NCI-H1092 (cell line): ENCODE data around the gene DDA1.

Experiments used
- DNase-seq: peaks from one replicate; lab custom pipeline; 2025; lab: John Stamatoyannopoulos, UW

Gene DDA1

DNA sequence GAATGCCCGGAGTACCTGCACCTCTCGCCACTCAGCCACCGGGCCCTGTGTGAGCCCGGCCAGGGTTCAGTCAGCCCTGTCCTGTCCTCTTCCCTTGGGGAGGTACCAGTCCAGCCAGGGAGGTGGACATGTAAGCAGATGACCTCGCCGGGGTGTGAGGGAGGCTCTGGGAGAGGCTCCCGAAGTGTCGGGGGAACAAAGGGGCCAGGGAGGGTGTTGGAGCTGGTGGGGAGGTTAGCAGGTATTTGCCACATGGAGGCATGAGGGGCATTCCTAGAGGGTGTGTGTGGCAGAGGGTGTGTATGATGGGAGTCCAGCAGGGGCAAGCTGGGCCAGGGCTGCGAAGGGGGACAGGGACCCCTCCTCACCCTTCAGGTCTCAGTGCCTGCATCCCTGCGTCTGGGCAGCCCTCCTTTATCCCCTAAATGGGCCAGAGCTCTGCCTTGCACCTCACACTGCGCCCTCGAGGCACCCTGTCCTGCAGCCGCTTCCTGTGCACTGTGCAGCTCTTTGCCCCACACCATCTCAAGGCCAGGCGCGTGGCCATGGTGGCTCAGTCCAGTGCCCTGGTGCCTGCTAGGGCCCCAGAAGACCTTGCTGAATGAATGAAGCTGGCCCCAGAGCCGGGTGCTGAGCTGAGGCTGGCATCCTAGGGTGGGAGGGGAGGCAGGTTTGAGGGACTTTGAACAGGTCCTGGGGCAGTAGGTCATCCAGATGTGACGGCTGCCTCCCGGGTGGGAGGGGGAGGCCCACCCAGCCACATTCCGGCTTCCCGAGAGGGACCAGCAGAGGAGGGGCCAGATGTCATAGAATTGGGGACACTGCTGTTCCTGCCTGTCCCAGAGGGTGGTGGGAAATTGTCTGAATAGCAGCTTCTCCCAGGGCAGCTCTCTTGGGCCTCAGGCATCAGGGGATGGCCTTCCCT, 3.1 kb downstream of the DDA1 start:
- no peak for DNase-seq

DNA sequence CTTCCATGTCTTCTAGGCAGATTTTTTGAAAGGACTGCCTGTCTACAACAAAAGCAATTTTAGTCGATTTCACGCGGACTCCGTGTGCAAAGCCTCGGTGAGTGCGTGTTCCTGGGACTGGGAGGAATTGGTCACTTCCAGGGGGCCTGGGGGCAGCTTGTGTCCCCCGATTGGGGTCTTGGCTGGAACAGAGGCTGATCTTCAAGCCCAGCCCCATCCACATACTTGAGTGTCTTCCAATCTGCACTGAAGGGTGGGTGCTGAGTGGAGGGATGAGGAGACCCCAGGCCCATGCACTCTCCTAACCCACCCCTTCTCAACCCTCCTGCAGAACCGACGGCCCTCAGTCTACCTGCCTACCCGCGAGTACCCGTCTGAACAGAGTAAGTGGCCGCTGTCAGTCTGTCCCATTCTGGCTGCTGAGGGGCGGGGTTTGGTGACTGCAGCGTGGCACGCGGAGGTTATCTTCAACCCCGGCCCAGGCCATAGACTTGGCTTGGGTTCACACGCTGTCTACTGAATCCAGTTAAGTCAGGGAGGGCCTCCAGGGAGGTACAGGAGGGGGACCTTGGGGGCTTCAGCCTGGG, 4.7 kb downstream of the DDA1 start:
- no peak for DNase-seq

DNA sequence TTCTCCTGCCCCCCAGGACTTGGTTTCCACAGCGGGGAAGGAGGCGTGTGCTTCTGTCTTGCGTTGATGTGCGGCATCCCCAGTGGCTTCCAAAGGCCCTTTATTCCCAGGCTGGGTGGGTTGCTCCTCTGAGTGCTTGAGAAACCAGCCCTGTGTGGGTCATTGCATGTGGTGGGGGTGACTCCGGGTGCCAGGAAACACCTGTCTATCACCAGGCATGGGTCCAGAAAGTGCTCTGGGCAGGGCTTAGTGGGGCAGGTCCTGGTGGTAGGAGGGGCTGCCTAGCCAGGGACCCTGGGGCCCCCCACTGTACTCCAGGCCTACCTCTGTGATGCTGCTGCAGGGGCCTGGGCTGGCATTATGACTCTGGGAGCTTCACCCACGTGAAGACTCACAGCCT, 9.6 kb downstream of the DDA1 start:
- no peak for DNase-seq

GRCh38 chr19:17319473-17320238, 10.3 kb downstream of the DDA1 start:
- DNase-seq = no peak

DNA sequence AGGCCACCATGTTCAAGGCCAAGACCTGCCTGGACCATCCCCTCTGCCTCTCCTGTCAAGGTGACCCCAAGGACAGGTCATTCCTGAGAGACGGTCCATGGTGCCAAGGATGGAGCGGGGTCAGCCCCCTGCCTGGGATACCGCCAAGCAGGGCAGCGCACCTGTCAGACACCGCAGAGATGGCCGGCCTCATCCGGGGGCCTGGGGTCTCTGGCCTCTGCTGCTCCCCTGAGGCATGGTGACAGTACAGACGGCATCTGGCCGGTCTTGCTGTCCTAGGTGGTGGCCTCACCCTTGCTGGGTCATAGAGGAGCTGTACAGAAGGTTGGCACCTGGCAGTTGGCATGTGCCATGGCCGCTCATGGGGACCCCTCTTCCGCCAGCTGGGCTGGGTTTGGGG, 11.1 kb downstream of the DDA1 start:
- DNase-seq = no peak

DNA sequence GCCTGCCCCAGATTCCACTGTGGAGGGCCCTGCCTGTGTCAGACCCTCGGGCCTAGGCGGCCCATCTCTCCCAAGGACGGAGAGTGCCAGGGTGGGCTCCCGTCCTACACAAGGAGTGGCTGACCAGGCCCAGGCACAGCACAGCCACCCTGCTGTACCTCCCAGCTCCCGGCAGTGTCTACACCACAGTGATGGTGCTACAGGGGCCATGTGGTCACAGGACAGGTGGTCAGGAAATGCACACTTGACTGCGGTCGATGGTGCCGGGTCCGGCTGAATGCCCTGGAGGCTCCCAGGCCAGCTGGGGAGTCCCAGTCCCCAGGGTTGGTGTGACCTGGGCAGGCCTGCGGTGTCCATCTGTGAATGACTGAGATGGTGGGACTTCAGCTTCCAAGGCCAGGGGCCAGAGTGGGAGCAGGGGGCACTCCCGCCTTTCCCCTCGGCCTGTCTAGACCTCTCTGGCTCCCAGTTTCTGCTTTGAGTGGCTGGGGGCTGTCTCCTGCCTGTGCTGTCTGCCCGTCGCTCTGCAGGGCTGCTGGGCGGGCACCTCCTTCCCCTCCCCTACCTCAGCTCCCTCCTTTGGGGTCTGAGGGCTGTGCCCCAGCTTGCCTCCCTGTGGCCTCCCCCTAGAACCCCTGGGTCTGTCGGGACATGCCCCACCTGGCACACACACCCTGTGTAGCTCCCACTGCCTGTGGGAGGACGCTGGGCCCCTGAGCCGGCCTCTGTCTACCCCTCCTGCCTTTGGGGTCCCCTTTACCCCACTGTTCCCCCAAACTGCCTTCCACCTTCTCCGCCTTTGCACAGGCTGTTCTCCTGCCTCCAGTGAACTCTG, 12.5 kb downstream of the DDA1 start:
- DNase-seq = no peak

GRCh38 chr19:17322854-17323253, 13.5 kb downstream of the DDA1 start:
- DNase-seq = no peak

- DNase-seq = no peak
Observed at GRCh38 chr19:17323300-17323963, 14.1 kb downstream of the DDA1 start.

GRCh38 chr19:17323964-17324332, 14.6 kb downstream of the DDA1 start:
- no peak for DNase-seq

DNA sequence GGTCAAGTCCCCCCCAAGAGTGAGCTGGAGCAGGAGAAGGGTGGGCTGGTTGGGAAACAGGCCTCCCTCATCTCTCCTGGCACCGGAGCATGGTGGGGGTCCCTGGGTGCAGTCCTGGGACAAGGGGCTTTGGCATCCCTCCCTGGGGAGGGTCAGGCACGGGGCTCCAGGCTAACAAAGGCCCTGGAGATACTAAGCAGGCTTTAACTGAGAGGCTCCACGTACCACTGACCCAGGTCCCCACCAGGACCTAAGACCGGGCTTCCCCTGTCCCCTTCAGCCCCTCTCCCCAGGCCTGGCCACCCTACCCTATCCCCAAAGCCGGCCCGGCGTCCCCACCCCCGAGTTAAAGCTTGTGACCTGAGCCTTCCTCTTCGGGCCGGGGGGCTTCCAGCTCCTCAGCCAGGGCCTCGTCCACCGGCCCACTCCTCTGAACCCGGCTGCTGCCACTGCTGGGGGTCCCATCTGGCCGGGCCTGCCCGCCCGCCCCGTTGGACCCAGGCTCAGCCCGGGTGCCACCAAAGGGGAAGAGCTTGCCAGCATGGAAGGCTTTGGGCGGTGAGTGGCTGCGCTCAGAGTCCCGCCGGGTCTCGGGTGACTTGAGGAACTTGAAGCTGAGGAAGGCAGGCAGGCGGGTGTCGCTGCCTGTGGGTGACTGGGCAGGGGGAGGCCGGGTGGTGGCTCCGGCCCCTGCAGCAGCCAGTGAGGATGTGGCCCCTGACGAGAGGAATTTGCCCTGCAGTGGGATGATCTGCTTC, 15.2 kb downstream of the DDA1 start:
- no peak for DNase-seq

DNA sequence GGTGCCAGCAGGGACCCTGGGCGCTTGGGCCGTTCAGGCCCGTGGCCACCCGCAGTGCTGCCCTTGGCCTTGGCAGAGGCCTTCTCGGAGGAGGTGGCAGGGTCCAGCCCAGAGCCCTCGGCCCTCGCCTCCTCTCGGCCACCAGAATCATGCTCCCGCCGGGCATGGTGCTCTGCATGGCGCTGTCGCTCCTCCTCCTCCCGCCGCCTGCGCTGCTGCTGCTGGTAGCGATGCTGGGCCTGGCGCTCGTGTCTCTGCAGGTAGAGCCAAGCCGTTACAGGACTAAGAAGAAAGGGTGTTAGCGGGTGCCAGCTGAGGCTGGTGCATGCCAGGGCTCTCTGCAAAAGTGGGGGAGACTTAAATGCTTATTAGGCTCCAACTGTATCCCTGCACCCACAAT, 15.8 kb downstream of the DDA1 start:
- no peak for DNase-seq

GRCh38 chr19:17325881-17326594, 16.7 kb downstream of the DDA1 start:
- no peak for DNase-seq

DNA sequence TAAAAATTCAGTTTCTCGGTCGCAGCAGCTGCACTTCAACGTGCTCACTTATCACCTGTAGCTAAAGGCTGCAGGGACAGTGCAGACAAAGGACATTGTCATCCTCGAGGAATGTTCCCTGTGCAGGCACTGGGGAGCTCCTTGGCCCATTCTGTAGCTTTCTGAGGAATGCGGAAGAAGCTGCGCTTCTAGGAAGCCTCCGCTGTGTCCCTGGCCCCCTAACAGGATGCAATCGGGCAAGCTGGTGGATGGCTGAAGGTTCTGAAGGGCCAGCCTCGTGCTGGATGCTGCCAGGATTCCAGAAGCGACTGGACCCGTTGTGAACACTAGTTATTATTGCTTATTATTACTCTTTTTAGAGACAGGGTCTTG, 17.2 kb downstream of the DDA1 start:
- DNase-seq = no peak

DNA sequence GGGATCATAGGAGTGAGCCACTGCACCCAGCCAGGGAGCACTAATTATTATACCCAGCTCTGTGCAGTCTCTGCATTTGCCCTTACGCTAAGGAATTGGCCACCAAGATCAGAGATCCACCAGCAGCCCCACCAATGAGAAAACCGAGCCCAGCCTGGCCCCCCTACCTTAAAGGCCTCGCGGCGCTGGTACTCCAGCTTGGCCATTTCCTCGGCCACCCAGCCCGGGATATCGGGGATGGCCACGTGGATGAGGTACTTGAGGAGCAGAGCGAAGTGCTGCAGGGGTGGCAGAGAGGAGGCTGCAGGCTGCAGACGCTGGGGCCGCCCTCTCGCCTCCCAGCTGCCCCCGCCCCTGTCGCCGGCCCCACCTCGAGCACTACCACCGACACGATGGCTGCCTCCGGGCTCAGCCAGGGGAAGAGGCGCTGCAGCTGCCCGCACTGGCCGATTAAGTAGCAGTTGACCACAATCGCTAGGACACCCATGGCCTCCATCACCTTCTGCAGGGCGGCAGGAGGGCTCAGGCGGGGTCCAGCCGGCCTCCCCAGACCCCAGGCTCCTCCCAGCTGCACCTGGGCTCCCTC, 17.8 kb downstream of the DDA1 start:
- no peak for DNase-seq

DNA sequence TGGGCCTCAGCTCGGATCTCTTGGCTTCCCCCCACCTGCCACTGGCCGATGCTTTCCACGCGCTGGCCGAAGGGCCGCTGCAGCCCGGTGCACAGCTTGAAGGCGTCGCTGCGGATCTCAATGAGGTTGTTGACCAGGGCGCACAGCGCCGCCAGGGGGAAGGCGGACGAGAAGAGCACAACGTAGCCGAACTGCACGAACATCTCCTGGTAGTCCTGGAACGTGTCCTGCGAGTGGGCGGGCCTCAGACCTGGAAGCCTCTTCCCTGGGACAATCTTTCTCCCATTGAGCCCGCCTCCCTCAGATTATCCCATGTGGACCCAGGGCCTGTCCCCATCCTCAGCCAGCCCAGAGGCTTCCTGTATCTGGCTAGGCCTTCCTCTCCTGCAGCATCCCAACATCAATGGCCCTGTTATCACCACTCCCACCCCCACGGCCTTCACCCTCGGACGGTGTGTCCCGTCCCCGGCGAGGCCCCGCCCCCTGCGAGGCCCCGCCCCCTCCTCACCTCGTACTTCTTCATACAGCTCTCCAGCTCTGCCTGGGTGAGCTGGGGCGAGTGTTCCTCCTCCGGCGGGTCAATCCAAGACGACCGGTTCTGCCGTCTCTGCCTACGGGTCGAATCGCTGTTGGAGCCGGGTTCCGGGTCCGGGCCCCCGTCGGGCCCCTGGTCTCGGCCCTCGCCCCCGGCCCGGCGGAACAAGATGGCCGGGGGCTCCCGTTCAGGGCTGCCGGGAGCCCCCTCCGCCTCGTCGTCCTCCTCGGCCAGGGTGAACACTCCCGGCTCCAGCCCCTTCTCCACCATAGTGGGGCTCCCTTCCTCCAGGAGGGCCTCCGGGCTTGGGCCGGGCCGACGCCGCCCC, 18.5 kb downstream of the DDA1 start:
- no peak for DNase-seq

DNA sequence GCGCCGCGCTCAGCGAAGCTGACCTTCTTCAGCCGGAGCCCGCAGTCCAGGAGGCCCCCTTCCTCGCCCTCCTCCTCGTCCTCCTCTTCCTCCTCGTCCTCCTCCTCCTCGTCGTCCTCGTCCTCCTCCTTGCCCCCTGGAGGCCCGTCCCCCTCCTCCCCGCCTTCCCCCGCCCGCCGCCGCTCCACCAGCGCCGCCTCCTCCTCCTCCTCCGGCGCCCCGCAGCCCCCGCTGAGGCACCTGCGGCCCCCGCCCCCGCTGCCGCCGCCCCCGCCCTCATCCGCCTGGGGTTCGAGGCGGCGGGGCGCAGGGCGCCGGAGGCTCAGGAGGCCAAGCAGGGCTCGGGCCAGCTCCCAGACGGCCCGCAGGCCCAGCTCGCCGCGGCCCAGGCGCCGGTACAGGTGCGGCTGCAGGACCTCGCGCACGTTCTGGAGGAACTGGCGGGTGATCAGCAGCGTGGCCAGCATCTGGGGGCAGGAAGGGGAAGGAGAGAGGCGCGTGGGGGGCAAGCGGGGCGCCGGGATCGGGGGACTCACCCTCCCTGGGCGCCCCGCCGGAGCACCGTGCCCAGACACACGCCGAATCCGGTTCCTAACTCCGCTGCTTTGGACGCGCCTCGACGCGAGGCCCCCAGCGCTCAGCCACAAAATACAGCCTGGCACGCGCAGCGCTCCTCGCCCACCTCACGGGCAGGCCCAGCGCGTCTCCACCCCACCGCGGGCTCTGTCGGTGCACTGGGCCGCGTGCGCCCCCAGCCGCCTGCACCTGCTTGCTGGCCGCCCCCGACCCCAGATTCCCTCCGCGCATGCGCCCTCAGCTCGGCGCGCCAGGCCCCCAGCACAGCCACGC, 19.4 kb downstream of the DDA1 start:
- no peak for DNase-seq

GRCh38 chr19:17329366-17330261, 20.3 kb downstream of the DDA1 start:
- DNase-seq = no peak
